Stimulated activated CD4-positive, alpha-beta T cell treated with anti-CD3 and anti-CD28 coated beads, Interleukin-1b, Interleukin-23, amount 100 ng/mL, for 24 hours (primary cell): ENCODE results near the gene CLDN1.
"Not testable (repeated sequence)": the region's sequence is repeated elsewhere in the genome, so short reads cannot be mapped to it uniquely, and the experiment has no call there.

Experiments used
- DNase-seq, 4 experiments: peaks; one replicate each; pipeline ENCODE4 v3.0.0-alpha.2; 2020; ENCODE audit warnings: low read depth in 4 of 4, low spot score in 1 of 4

CLDN1 gene

GRCh38 chr3:190294030-190294429 lies 28.2 kb downstream of the CLDN1 start:
- DNase-seq, result no peak

- DNase-seq, result no peak
Observed at GRCh38 chr3:190293621-190294020, 28.6 kb downstream of the CLDN1 start.

GRCh38 chr3:190291994-190292584 lies 30.2 kb downstream of the CLDN1 start:
- DNase-seq, result no peak

- DNase-seq, result no peak
Observed at GRCh38 chr3:190289989-190290388, 32.3 kb downstream of the CLDN1 start.

GRCh38 chr3:190288836-190289235 lies 33.4 kb downstream of the CLDN1 start:
- no peak for DNase-seq

- DNase-seq, result no peak
Observed at GRCh38 chr3:190286014-190286413, 36.2 kb downstream of the CLDN1 start.

- DNase-seq, result no peak
Observed at GRCh38 chr3:190281308-190282051, 40.8 kb downstream of the CLDN1 start.

GRCh38 chr3:190279690-190280089 lies 42.6 kb downstream of the CLDN1 start:
- DNase-seq, result no peak

GRCh38 chr3:190272747-190273146 lies 49.5 kb downstream of the CLDN1 start:
- DNase-seq, result no peak

- DNase-seq, result no peak
Observed at GRCh38 chr3:190269101-190269500, 53.1 kb downstream of the CLDN1 start.

GRCh38 chr3:190267464-190267863 lies 54.8 kb downstream of the CLDN1 start:
- DNase-seq, result not testable (repeated sequence)

GRCh38 chr3:190266913-190267290 lies 55.3 kb downstream of the CLDN1 start:
- no peak for DNase-seq

GRCh38 chr3:190266265-190266912 lies 55.9 kb downstream of the CLDN1 start:
- DNase-seq, result no peak

GRCh38 chr3:190265796-190266195 lies 56.5 kb downstream of the CLDN1 start:
- DNase-seq, result no peak

GRCh38 chr3:190265126-190265525 lies 57.1 kb downstream of the CLDN1 start:
- DNase-seq, result no peak

- no peak for DNase-seq
Observed at GRCh38 chr3:190261740-190262139, 60.5 kb downstream of the CLDN1 start.

- no peak for DNase-seq
Observed at GRCh38 chr3:190261015-190261414, 61.2 kb downstream of the CLDN1 start.

- DNase-seq, result no peak
Observed at GRCh38 chr3:190260301-190260700, 61.9 kb downstream of the CLDN1 start.

- DNase-seq, result no peak
Observed at GRCh38 chr3:190258634-190259033, 63.6 kb downstream of the CLDN1 start.
